GM19463 (cell line): ENCODE results near the gene LRRC74A.
A peak's percentile ranks its signal among the peaks of the same experiment; 100 is the strongest.
"Not testable (repeated sequence)": the region's sequence is repeated elsewhere in the genome, so short reads cannot be mapped to it uniquely, and the experiment has no call there.

Source experiments
- ATAC-seq: cut with Tn5 transposase; IDR thresholded peaks from one replicate; pipeline ENCODE4 v1.9.1; 2021; ENCODE audit warnings: mild to moderate bottlenecking, moderate library complexity; ENCODE audit not compliant: unreplicated experiment

LRRC74A gene

GRCh38 chr14:76883447-76883846, 57.2 kb downstream of the LRRC74A start:
- ATAC-seq: no peak

GRCh38 chr14:76884394-76884793, 58.2 kb downstream of the LRRC74A start:
- ATAC-seq: no peak

GRCh38 chr14:76884853-76885276, 58.7 kb downstream of the LRRC74A start:
- ATAC-seq: no peak

- ATAC-seq: no peak
Observed at GRCh38 chr14:76887191-76887590, 61.0 kb downstream of the LRRC74A start.

GRCh38 chr14:76891391-76891790, 65.2 kb downstream of the LRRC74A start:
- ATAC-seq: no peak

GRCh38 chr14:76894308-76894707, 68.1 kb downstream of the LRRC74A start:
- no peak for ATAC-seq

GRCh38 chr14:76898006-76898405, 71.8 kb downstream of the LRRC74A start:
- not testable (repeated sequence) for ATAC-seq

GRCh38 chr14:76900682-76901081, 74.5 kb downstream of the LRRC74A start:
- no peak for ATAC-seq

GRCh38 chr14:76901171-76902055, 75.2 kb downstream of the LRRC74A start:
- no peak for ATAC-seq

- no peak for ATAC-seq
Observed at GRCh38 chr14:76902591-76902990, 76.4 kb downstream of the LRRC74A start.

- no peak for ATAC-seq
Observed at GRCh38 chr14:76904100-76904739, 78.0 kb downstream of the LRRC74A start.

GRCh38 chr14:76904740-76905569, 78.7 kb downstream of the LRRC74A start:
- ATAC-seq: peak; percentile 88

GRCh38 chr14:76908834-76909233, 82.6 kb downstream of the LRRC74A start:
- no peak for ATAC-seq

- ATAC-seq: no peak
Observed at GRCh38 chr14:76909266-76909665, 83.1 kb downstream of the LRRC74A start.

GRCh38 chr14:76910371-76910890, 84.2 kb downstream of the LRRC74A start:
- no peak for ATAC-seq

GRCh38 chr14:76911473-76911872, 85.3 kb downstream of the LRRC74A start:
- ATAC-seq: no peak

- ATAC-seq: not testable (repeated sequence)
Observed at GRCh38 chr14:76914533-76915081, 88.4 kb downstream of the LRRC74A start.

GRCh38 chr14:76916040-76916715, 90.0 kb downstream of the LRRC74A start:
- ATAC-seq: no peak

GRCh38 chr14:76917158-76917596, 91.0 kb downstream of the LRRC74A start:
- ATAC-seq: no peak

GRCh38 chr14:76917745-76918255, 91.6 kb downstream of the LRRC74A start:
- ATAC-seq: no peak
